WTC11 (cell line): ENCODE data around the gene SIRT5. TPM values are rescaled to one million over a fixed set of nuclear protein-coding genes. Genes with fewer than 3 reads are reported as not detected.

Source experiments
- ATAC-seq: fragments of 200-7000 bp; cut with Tn5 transposase; 2 replicates; pipeline ENCODE4 v1.10.0; 2021; ENCODE audit warnings: mild to moderate bottlenecking, moderate library complexity
- CTCF ChIA-PET: fragments of 300-600 bp; sonication (Branson Sonifier 250); formaldehyde crosslinking; loops from one replicate; lab custom pipeline; 2021; ENCODE audit warnings: antibody characterized with exemption; lab: Charles Lee
- POLR2A ChIA-PET: fragments of 350-600 bp; sonication (Branson Sonifier 250); formaldehyde crosslinking; loops from one replicate; lab custom pipeline; 2021; ENCODE audit warnings: antibody characterized with exemption; lab: Charles Lee
- DNase-seq: peaks from one replicate; pipeline ENCODE4 v3.0.0; 2021; ENCODE audit warnings: low spot score
- H3K27ac Mint-ChIP-seq: 2 replicates; pipeline ENCODE4 v1.8.0; 2021; ENCODE audit warnings: mixed read lengths
- H3K27me3 Mint-ChIP-seq: 2 replicates; pipeline ENCODE4 v1.8.0; 2021; ENCODE audit warnings: low read depth, mild to moderate bottlenecking, moderate library complexity, mixed read lengths
- H3K36me3 Mint-ChIP-seq: 2 replicates; pipeline ENCODE4 v1.8.0; 2021; ENCODE audit warnings: mixed read lengths
- H3K4me1 Mint-ChIP-seq: 2 replicates; pipeline ENCODE4 v1.8.0; 2022; ENCODE audit warnings: mixed read lengths
- H3K4me3 Mint-ChIP-seq: 2 replicates; pipeline ENCODE4 v1.8.0; 2021; ENCODE audit warnings: mild to moderate bottlenecking, moderate library complexity, mixed read lengths
- H3K9me3 Mint-ChIP-seq: 2 replicates; pipeline ENCODE4 v1.8.0; 2021; ENCODE audit warnings: mixed read lengths
- ATF3 ChIP-seq: sonication (generic); formaldehyde crosslinking; conservative IDR thresholded peaks from 2 replicates; pipeline ENCODE4 v1.8.1; 2022; ENCODE audit warnings: mild to moderate bottlenecking, missing genetic modification reagents
- CBFB ChIP-seq: sonication (generic); formaldehyde crosslinking; IDR thresholded peaks from 2 replicates; pipeline ENCODE4 v1.8.1; 2022; ENCODE audit warnings: mild to moderate bottlenecking, low read depth, missing genetic modification reagents
- EMX1 ChIP-seq: fragments of 250-450 bp; sonication (Bioruptor Pico); IDR thresholded peaks from 2 replicates; pipeline ENCODE4 v1.8.0; 2021; ENCODE audit warnings: mild to moderate bottlenecking
- ESRRA ChIP-seq: sonication (generic); formaldehyde crosslinking; IDR thresholded peaks from 2 replicates; pipeline ENCODE4 v1.8.1; 2022; ENCODE audit warnings: mild to moderate bottlenecking, missing genetic modification reagents, borderline replicate concordance
- ETV6 ChIP-seq: sonication (generic); formaldehyde crosslinking; IDR thresholded peaks from 2 replicates; pipeline ENCODE4 v1.8.1; 2022; ENCODE audit warnings: mild to moderate bottlenecking, missing genetic modification reagents
- FOXK1 ChIP-seq: sonication (generic); formaldehyde crosslinking; IDR thresholded peaks from 2 replicates; pipeline ENCODE4 v1.8.0; 2022; ENCODE audit warnings: mild to moderate bottlenecking, moderate library complexity, missing genetic modification reagents
- JAZF1 ChIP-seq: fragments of 250-450 bp; sonication (Bioruptor Pico); IDR thresholded peaks from 2 replicates; pipeline ENCODE4 v1.9.0; 2021; ENCODE audit warnings: moderate library complexity, mild to moderate bottlenecking, inconsistent platforms
- MXD4 ChIP-seq: fragments of 250-450 bp; sonication (Bioruptor Pico); IDR thresholded peaks from 2 replicates; pipeline ENCODE4 v1.8.0; 2021; ENCODE audit warnings: mild to moderate bottlenecking, moderate library complexity, borderline replicate concordance
- NFATC4 ChIP-seq: fragments of 250-450 bp; sonication (Bioruptor Pico); IDR thresholded peaks from 2 replicates; pipeline ENCODE4 v1.9.0; 2021; ENCODE audit warnings: mild to moderate bottlenecking
- NFYB ChIP-seq: sonication (generic); formaldehyde crosslinking; conservative IDR thresholded peaks from 2 replicates; pipeline ENCODE4 v1.8.0; 2022; ENCODE audit warnings: low read depth, missing genetic modification reagents
- PRDM15 ChIP-seq: sonication (generic); formaldehyde crosslinking; IDR thresholded peaks from 2 replicates; pipeline ENCODE4 v1.8.0; 2022; ENCODE audit warnings: missing genetic modification reagents
- SP1 ChIP-seq: sonication (generic); formaldehyde crosslinking; conservative IDR thresholded peaks from 2 replicates; pipeline ENCODE4 v1.8.1; 2022; ENCODE audit warnings: missing genetic modification reagents
- ZNF138 ChIP-seq: sonication (generic); formaldehyde crosslinking; conservative IDR thresholded peaks from 2 replicates; pipeline ENCODE4 v1.8.1; 2022; ENCODE audit warnings: mild to moderate bottlenecking, moderate library complexity, missing genetic modification reagents
- ZNF219 ChIP-seq: sonication (generic); formaldehyde crosslinking; IDR thresholded peaks from 2 replicates; pipeline ENCODE4 v1.8.0; 2023; ENCODE audit warnings: missing genetic modification reagents, mild to moderate bottlenecking, borderline replicate concordance
- total RNA-seq: library from RNA; stranded (reverse); gene quantifications from 3 replicates; pipeline ENCODE4 v1.2.3, GENCODE V29; 2021
- TF ChIP-seq, protein P1 (sequence below): sonication (generic); formaldehyde crosslinking; IDR thresholded peaks from 2 replicates; pipeline ENCODE4 v1.8.0; 2022; ENCODE audit warnings: mild to moderate bottlenecking, missing genetic modification reagents
- TF ChIP-seq, protein P2 (sequence below): sonication (generic); formaldehyde crosslinking; IDR thresholded peaks from 2 replicates; pipeline ENCODE4 v1.8.1; 2022; ENCODE audit warnings: mild to moderate bottlenecking, moderate library complexity, missing genetic modification reagents
- TF ChIP-seq, protein P3 (sequence below): sonication (generic); formaldehyde crosslinking; IDR thresholded peaks from 2 replicates; pipeline ENCODE4 v1.8.1; 2023; ENCODE audit warnings: mild to moderate bottlenecking, missing genetic modification reagents
- TF ChIP-seq, protein P4 (sequence below): fragments of 250-450 bp; sonication (Bioruptor Pico); IDR thresholded peaks from 2 replicates; pipeline ENCODE4 v1.9.0; 2021; ENCODE audit warnings: mild to moderate bottlenecking
- TF ChIP-seq, protein P5 (sequence below): sonication (generic); formaldehyde crosslinking; IDR thresholded peaks from 2 replicates; pipeline ENCODE4 v1.8.0; 2022; ENCODE audit warnings: mild to moderate bottlenecking, missing genetic modification reagents
- TF ChIP-seq, protein P6 (sequence below): fragments of 200-600 bp; IDR thresholded peaks from 2 replicates; pipeline ENCODE4 v1.8.0; 2022; ENCODE audit warnings: antibody characterized with exemption

The SIRT5 gene
- total RNA-seq, 1 experiment from 2014 or later = 11.8 TPM

- Mint-ChIP-seq H3K4me3 (no peak overlapping the region), H3K4me1 (peaks cover 31% of the 10 kb centered on the region), H3K27me3 (no peaks in the 10 kb centered on the region), H3K9me3 (peaks cover 11% of the 10 kb centered on the region), H3K27ac (no peak overlapping the region), H3K36me3 (no peaks in the 10 kb centered on the region)
- CTCF ChIA-PET = interaction anchor here (1.7 to 2.6 kb wide), 3 partner anchors 13 to 63 kb away, joined by 4 to 15 read pairs (median 10); partner anchors contain the start of genes NOL7 and SIRT5
- DNase-seq (no peak), ATAC-seq (no peak)
- TF ChIP-seq CBFB (CRISPR knock-in tag) (no peak), MXD4 (CRISPR knock-in tag) (no peak), FOXK1 (no peak), ETV6 (CRISPR knock-in tag) (no peak), ESRRA (CRISPR knock-in tag) (no peak), ATF3 (CRISPR knock-in tag) (no peak), NFYB (CRISPR knock-in tag) (no peak), PRDM15 (no peak), ZNF219 (no peak), EMX1 (CRISPR knock-in tag) (no peak)
- TF ChIP-seq, protein P1, sequence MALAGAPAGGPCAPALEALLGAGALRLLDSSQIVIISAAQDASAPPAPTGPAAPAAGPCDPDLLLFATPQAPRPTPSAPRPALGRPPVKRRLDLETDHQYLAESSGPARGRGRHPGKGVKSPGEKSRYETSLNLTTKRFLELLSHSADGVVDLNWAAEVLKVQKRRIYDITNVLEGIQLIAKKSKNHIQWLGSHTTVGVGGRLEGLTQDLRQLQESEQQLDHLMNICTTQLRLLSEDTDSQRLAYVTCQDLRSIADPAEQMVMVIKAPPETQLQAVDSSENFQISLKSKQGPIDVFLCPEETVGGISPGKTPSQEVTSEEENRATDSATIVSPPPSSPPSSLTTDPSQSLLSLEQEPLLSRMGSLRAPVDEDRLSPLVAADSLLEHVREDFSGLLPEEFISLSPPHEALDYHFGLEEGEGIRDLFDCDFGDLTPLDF = no peak
- TF ChIP-seq, protein P2, sequence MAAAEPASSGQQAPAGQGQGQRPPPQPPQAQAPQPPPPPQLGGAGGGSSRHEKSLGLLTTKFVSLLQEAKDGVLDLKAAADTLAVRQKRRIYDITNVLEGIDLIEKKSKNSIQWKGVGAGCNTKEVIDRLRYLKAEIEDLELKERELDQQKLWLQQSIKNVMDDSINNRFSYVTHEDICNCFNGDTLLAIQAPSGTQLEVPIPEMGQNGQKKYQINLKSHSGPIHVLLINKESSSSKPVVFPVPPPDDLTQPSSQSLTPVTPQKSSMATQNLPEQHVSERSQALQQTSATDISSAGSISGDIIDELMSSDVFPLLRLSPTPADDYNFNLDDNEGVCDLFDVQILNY (CRISPR knock-in tag) = no peak
- POLR2A ChIA-PET = interaction anchor here (0.7 to 0.9 kb wide), 2 partner anchors 12 to 133 kb away, joined by 3 read pairs; partner anchors contain the start of gene SIRT5
These were observed 12.7 kb upstream of the SIRT5 start for GRCh38 chr6:13561624-13562267.

GRCh38 chr6:13563009-13563408 is 11.4 kb upstream of the SIRT5 start:
- Mint-ChIP-seq H3K4me3 (no peak overlapping the region), H3K27me3 (no peaks in the 10 kb centered on the region), H3K27ac (no peak overlapping the region), H3K9me3 (peaks cover 11% of the 10 kb centered on the region), H3K4me1 (peaks cover 28% of the 10 kb centered on the region), H3K36me3 (no peaks in the 10 kb centered on the region)
- ATAC-seq = no peak
- CTCF ChIA-PET = interaction anchor here (1.2 to 2.6 kb wide), 3 partner anchors 12 to 62 kb away, joined by 4 to 10 read pairs (median 4); partner anchors contain the start of genes NOL7 and SIRT5
- DNase-seq = no peak
- POLR2A ChIA-PET = no interaction called here
- TF ChIP-seq, protein P3, sequence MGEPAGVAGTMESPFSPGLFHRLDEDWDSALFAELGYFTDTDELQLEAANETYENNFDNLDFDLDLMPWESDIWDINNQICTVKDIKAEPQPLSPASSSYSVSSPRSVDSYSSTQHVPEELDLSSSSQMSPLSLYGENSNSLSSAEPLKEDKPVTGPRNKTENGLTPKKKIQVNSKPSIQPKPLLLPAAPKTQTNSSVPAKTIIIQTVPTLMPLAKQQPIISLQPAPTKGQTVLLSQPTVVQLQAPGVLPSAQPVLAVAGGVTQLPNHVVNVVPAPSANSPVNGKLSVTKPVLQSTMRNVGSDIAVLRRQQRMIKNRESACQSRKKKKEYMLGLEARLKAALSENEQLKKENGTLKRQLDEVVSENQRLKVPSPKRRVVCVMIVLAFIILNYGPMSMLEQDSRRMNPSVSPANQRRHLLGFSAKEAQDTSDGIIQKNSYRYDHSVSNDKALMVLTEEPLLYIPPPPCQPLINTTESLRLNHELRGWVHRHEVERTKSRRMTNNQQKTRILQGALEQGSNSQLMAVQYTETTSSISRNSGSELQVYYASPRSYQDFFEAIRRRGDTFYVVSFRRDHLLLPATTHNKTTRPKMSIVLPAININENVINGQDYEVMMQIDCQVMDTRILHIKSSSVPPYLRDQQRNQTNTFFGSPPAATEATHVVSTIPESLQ (CRISPR knock-in tag) = no peak
- no peak for TF ChIP-seq NFATC4
- TF ChIP-seq SP1 = no peak
- no peak for TF ChIP-seq NFYB (CRISPR knock-in tag)
- TF ChIP-seq, protein P4, sequence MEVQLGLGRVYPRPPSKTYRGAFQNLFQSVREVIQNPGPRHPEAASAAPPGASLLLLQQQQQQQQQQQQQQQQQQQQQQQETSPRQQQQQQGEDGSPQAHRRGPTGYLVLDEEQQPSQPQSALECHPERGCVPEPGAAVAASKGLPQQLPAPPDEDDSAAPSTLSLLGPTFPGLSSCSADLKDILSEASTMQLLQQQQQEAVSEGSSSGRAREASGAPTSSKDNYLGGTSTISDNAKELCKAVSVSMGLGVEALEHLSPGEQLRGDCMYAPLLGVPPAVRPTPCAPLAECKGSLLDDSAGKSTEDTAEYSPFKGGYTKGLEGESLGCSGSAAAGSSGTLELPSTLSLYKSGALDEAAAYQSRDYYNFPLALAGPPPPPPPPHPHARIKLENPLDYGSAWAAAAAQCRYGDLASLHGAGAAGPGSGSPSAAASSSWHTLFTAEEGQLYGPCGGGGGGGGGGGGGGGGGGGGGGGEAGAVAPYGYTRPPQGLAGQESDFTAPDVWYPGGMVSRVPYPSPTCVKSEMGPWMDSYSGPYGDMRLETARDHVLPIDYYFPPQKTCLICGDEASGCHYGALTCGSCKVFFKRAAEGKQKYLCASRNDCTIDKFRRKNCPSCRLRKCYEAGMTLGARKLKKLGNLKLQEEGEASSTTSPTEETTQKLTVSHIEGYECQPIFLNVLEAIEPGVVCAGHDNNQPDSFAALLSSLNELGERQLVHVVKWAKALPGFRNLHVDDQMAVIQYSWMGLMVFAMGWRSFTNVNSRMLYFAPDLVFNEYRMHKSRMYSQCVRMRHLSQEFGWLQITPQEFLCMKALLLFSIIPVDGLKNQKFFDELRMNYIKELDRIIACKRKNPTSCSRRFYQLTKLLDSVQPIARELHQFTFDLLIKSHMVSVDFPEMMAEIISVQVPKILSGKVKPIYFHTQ (CRISPR knock-in tag) = no peak
- no peak for TF ChIP-seq JAZF1
- TF ChIP-seq, protein P5, sequence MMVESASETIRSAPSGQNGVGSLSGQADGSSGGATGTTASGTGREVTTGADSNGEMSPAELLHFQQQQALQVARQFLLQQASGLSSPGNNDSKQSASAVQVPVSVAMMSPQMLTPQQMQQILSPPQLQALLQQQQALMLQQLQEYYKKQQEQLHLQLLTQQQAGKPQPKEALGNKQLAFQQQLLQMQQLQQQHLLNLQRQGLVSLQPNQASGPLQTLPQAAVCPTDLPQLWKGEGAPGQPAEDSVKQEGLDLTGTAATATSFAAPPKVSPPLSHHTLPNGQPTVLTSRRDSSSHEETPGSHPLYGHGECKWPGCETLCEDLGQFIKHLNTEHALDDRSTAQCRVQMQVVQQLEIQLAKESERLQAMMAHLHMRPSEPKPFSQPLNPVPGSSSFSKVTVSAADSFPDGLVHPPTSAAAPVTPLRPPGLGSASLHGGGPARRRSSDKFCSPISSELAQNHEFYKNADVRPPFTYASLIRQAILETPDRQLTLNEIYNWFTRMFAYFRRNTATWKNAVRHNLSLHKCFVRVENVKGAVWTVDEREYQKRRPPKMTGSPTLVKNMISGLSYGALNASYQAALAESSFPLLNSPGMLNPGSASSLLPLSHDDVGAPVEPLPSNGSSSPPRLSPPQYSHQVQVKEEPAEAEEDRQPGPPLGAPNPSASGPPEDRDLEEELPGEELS (CRISPR knock-in tag) = no peak
- TF ChIP-seq ZNF138 (CRISPR knock-in tag) = no peak
- TF ChIP-seq, protein P6, sequence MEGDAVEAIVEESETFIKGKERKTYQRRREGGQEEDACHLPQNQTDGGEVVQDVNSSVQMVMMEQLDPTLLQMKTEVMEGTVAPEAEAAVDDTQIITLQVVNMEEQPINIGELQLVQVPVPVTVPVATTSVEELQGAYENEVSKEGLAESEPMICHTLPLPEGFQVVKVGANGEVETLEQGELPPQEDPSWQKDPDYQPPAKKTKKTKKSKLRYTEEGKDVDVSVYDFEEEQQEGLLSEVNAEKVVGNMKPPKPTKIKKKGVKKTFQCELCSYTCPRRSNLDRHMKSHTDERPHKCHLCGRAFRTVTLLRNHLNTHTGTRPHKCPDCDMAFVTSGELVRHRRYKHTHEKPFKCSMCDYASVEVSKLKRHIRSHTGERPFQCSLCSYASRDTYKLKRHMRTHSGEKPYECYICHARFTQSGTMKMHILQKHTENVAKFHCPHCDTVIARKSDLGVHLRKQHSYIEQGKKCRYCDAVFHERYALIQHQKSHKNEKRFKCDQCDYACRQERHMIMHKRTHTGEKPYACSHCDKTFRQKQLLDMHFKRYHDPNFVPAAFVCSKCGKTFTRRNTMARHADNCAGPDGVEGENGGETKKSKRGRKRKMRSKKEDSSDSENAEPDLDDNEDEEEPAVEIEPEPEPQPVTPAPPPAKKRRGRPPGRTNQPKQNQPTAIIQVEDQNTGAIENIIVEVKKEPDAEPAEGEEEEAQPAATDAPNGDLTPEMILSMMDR = no peak
